Osteocyte (in vitro differentiated cells): ENCODE data around the gene KRTAP3-1. TPM values are rescaled to one million over a fixed set of nuclear protein-coding genes. Genes with fewer than 3 reads are reported as not detected.

ENCODE experiments used
- DNase-seq: peaks from one replicate; pipeline ENCODE4 v3.0.0; 2021; ENCODE audit warnings: mixed read lengths; ENCODE audit not compliant: unreplicated experiment; ENCODE audit errors: extremely low spot score
- H3K27ac Mint-ChIP-seq: one replicate; pipeline ENCODE4 v1.8.0; 2021; ENCODE audit warnings: mild to moderate bottlenecking, mixed read lengths; ENCODE audit not compliant: unreplicated experiment
- H3K27me3 Mint-ChIP-seq: one replicate; pipeline ENCODE4 v1.8.0; 2021; ENCODE audit warnings: mixed read lengths; ENCODE audit not compliant: unreplicated experiment
- H3K36me3 Mint-ChIP-seq: one replicate; pipeline ENCODE4 v1.8.0; 2021; ENCODE audit warnings: mixed read lengths; ENCODE audit not compliant: unreplicated experiment
- H3K4me1 Mint-ChIP-seq: one replicate; pipeline ENCODE4 v1.8.0; 2021; ENCODE audit warnings: mixed read lengths; ENCODE audit not compliant: unreplicated experiment
- H3K4me3 Mint-ChIP-seq: one replicate; pipeline ENCODE4 v1.8.0; 2021; ENCODE audit warnings: mild to moderate bottlenecking, moderate library complexity, mixed read lengths; ENCODE audit not compliant: unreplicated experiment
- H3K9me3 Mint-ChIP-seq: one replicate; pipeline ENCODE4 v1.8.0; 2021; ENCODE audit warnings: mixed read lengths; ENCODE audit not compliant: unreplicated experiment
- total RNA-seq: library from RNA; stranded (reverse); gene quantifications from 2 replicates; pipeline ENCODE4 v1.2.1, GENCODE V29; 2021
- TF ChIP-seq, protein P1 (sequence below): fragments of 200-600 bp; sonication (generic); IDR thresholded peaks from 2 replicates; pipeline ENCODE4 v1.5.0; 2021; ENCODE audit warnings: antibody characterized with exemption, mild to moderate bottlenecking, moderate library complexity

Gene KRTAP3-1
- total RNA-seq, 1 donor from 2014 or later, result not detected

DNA sequence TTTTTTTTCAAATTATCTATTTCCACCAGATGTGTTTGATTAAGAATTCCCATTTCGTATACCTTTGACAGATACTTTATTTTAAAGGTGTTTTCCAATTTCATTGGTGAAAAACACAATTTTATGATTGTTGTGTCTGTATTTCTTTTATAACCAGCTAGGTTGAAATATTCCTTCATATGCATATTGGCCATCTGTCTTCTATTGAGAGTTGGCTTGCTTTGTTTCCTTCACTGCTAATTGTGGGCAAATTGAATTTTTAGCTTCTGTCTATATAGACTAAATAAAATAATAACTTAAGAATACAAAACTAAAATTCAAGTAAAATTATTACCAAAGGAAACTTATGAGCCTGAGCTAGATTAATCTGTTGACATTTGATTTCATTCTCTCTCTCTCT, 13.8 kb downstream of the KRTAP3-1 start:
- no peaks in the 10 kb centered on the region for H3K4me1 Mint-ChIP-seq

DNA sequence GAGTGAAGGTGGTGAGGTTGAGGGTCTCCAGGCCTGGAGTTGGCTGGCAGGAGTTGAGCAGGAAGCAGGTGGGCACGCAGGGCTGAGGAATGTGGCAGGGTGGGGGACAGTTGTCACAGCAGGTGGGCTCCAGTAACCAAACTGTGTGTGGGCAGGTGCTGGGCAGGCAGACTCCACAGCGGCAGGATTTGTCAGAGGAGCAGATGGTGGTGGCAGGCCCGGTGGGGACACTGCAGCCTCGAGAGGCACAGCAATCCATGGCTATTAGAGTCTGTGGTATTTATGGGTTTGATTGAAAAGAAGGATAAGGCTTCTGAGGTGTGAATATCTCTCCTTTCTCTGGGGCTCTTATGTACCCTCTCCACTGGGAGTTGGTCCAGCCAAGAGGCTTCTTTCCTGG, 15.1 kb downstream of the KRTAP3-1 start, which contains the start of gene KRTAP3-3:
Gene KRTAP3-3 (minus strand): TSS at position 326 of the 400 bp plus-strand sequence. CDS start 67 bp downstream, at position 259.
- no peaks in the 10 kb centered on the region for H3K9me3 Mint-ChIP-seq
- no peak within 1 kb of the TSS for H3K4me3 Mint-ChIP-seq
- no peak for DNase-seq
- H3K4me1 Mint-ChIP-seq, result no peaks in the 10 kb centered on the region
- H3K27me3 Mint-ChIP-seq, result peaks cover 4% of the 10 kb centered on the region
- TF ChIP-seq, protein P1, sequence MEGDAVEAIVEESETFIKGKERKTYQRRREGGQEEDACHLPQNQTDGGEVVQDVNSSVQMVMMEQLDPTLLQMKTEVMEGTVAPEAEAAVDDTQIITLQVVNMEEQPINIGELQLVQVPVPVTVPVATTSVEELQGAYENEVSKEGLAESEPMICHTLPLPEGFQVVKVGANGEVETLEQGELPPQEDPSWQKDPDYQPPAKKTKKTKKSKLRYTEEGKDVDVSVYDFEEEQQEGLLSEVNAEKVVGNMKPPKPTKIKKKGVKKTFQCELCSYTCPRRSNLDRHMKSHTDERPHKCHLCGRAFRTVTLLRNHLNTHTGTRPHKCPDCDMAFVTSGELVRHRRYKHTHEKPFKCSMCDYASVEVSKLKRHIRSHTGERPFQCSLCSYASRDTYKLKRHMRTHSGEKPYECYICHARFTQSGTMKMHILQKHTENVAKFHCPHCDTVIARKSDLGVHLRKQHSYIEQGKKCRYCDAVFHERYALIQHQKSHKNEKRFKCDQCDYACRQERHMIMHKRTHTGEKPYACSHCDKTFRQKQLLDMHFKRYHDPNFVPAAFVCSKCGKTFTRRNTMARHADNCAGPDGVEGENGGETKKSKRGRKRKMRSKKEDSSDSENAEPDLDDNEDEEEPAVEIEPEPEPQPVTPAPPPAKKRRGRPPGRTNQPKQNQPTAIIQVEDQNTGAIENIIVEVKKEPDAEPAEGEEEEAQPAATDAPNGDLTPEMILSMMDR, result no peak
- no peak within 1 kb of the TSS for H3K27ac Mint-ChIP-seq
- no peaks in the 10 kb centered on the region for H3K36me3 Mint-ChIP-seq

More for the DNA sequence above, 13.8 kb downstream of the KRTAP3-1 start:
- no peaks in the 10 kb centered on the region for H3K36me3 Mint-ChIP-seq
- DNase-seq, result no peak
- TF ChIP-seq, protein P1, result no peak
- no peak overlapping the region for H3K4me3 Mint-ChIP-seq
- H3K27me3 Mint-ChIP-seq, result peaks cover 4% of the 10 kb centered on the region
- no peaks in the 10 kb centered on the region for H3K9me3 Mint-ChIP-seq
- no peak overlapping the region for H3K27ac Mint-ChIP-seq

DNA sequence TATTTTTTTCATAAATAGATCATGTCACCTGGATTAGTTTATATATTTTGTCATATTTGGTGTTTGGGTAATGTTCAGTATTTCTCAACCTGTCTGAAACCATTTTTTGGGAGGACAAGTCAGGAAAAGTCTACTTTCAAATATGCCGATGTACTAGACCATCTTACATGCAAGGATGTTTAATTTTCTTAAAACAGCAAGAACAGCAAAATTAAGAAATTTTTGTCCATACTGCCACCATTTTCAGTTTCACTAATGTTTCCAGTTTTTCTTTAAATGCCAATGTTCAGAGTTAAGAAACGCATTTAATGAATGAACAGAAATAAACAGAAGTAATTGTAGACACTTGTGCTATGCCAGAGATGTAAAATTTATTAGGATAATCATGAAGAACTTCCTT, 15.8 kb downstream of the KRTAP3-1 start:
- Mint-ChIP-seq H3K9me3 (no peaks in the 10 kb centered on the region), H3K27me3 (peaks cover 4% of the 10 kb centered on the region), H3K36me3 (no peaks in the 10 kb centered on the region), H3K4me3 (no peak overlapping the region), H3K27ac (no peak overlapping the region), H3K4me1 (no peaks in the 10 kb centered on the region)
- DNase-seq, result no peak
- TF ChIP-seq, protein P1, result no peak

DNA sequence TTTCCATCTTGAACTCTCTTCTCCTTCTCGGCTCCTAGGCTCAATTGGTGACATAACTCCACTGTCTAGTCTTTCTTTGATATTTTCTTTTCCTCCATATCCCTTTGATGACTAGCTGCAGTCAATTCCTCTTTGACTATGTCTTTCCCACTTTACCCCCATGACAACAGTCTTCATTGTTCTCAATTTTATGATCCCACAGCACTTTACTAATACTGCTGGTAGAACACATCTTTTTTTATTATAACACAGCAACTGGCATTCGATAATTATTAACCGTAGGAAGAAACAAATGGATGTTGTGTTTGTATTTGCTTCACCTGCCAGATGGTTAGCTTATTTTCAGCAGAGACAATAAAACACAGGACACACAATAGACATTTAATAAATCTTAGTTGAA, 16.3 kb downstream of the KRTAP3-1 start:
- Mint-ChIP-seq H3K4me3 (no peak overlapping the region), H3K4me1 (no peaks in the 10 kb centered on the region), H3K36me3 (no peaks in the 10 kb centered on the region)

DNA sequence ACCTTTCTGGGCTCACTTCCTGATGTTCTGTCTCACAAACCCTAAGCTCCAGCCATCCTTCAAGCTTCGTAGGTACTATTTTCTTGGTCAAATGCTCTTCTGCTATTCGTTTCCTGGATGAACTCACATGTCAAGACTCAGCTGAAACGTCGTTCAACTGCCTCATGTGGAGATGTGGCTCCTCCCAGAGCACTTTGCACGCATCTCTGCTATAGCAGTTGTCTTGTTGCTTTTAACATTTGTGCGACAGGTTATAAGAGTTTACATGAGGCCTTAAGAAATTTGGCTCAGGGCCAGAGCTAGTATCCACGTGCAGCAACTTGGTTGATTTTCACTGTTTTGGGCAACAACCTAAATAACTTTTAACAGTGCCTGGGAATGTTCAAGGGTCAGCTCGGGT, 22.0 kb downstream of the KRTAP3-1 start:
- DNase-seq, result no peak
- Mint-ChIP-seq H3K9me3 (no peaks in the 10 kb centered on the region), H3K27me3 (peaks cover 3% of the 10 kb centered on the region), H3K4me3 (no peak overlapping the region), H3K36me3 (no peaks in the 10 kb centered on the region), H3K27ac (no peak overlapping the region), H3K4me1 (peaks cover 2% of the 10 kb centered on the region)
- TF ChIP-seq, protein P1, result no peak

More for the DNA sequence above, 16.3 kb downstream of the KRTAP3-1 start:
- Mint-ChIP-seq H3K27ac (no peak overlapping the region), H3K9me3 (no peaks in the 10 kb centered on the region), H3K27me3 (peaks cover 4% of the 10 kb centered on the region)
- TF ChIP-seq, protein P1, result no peak
- DNase-seq, result no peak
